ENCODE data around the gene GAL3ST2. TPM values are rescaled to one million over a fixed set of nuclear protein-coding genes. Genes with fewer than 3 reads are reported as not detected.

Gene GAL3ST2
- total and polyA plus RNA-seq, 3 donors from 2014 or later, result 0.54 to 4.3 (median 2.8) TPM

DNA sequence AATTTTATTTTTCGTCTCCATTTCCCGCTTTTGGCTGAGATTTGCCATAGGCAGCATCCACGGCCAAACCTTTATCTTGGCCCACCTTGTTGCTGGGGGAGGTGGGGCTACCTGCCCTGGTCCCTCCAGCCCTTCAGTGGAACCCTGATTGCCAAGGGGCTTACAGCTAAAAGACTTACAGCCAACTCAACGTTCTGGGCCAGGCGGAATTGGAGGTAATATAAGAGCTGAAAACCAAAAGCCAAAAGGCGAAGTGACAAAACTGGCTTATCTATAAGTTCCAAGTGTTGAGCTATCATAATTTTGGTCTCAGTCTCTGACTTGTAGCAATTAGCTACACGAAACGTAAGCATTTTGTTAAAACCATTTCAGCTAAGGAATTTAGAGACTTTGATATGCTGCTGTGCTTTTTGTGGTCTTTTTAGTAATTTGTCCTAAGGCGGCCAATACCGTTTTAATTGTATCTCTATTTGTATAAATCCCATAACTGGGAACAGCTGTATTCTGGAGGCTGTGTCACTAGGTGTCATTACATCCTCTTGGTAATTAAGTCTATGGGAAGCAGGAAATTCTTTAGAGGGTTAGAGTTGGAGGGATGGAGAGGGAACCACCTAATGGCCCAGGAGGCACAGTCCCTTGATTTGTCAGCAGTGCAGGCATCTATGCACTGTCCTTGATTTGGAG lies 58.0 kb downstream of the GAL3ST2 start:
- Histone ChIP-seq H3K4me1 (peaks cover 4% of the 10 kb centered on the region), H3K36me3 (ENCODE audit: low read depth, missing control alignments) (no peaks in the 10 kb centered on the region), H3K27ac (no peak overlapping the region), H3K4me3 (no peak overlapping the region), H3K9me3 (no peaks in the 10 kb centered on the region), H3K27me3 (no peaks in the 10 kb centered on the region)
- TF ChIP-seq POLR2A (IDR thresholded peaks at IDR 0.05), result no peak
- TF ChIP-seq, protein P1, sequence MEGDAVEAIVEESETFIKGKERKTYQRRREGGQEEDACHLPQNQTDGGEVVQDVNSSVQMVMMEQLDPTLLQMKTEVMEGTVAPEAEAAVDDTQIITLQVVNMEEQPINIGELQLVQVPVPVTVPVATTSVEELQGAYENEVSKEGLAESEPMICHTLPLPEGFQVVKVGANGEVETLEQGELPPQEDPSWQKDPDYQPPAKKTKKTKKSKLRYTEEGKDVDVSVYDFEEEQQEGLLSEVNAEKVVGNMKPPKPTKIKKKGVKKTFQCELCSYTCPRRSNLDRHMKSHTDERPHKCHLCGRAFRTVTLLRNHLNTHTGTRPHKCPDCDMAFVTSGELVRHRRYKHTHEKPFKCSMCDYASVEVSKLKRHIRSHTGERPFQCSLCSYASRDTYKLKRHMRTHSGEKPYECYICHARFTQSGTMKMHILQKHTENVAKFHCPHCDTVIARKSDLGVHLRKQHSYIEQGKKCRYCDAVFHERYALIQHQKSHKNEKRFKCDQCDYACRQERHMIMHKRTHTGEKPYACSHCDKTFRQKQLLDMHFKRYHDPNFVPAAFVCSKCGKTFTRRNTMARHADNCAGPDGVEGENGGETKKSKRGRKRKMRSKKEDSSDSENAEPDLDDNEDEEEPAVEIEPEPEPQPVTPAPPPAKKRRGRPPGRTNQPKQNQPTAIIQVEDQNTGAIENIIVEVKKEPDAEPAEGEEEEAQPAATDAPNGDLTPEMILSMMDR (IDR thresholded peaks at IDR 0.05), result no peak
- peak; percentile 12 for DNase-seq
- intact Hi-C loops (cut with DNase I; ENCODE audit: low total_unique reads), result no loop called here
- WGBS, 2 donors, result 91 to 93% methylated on average over 10 of the region's 10 CpGs

DNA sequence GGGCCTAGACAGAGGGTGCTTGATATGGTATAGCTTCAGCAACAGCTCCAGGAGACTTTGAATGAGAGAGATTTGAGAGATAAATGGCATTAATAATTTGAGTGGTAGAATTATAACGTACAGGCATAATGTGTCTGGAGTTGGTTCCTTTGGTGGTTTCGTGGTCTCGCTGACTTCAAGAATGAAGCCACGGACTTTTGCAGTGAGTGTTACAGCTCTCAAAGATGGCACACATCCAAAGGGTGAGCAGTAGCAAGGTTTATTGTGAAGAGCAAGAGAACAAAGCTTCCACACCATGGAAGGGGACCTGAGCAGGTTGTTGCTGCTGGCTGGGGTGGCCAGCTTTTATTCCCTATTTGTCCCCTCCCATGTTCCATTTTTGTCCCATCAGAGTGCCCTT lies 59.0 kb downstream of the GAL3ST2 start:
- WGBS, 2 donors, result 65 to 83% methylated on average over 4 of the region's 4 CpGs
- no peaks in the 10 kb centered on the region for H3K9me3 ChIP-seq
- DNase-seq, result no peak
- H3K27ac ChIP-seq, result no peak overlapping the region
- H3K4me3 ChIP-seq, result no peak overlapping the region
- TF ChIP-seq POLR2A (IDR thresholded peaks at IDR 0.05), result no peak
- TF ChIP-seq, protein P1 (IDR thresholded peaks at IDR 0.05), result no peak
- intact Hi-C loops (cut with DNase I; ENCODE audit: low total_unique reads), result no loop called here
- no peaks in the 10 kb centered on the region for H3K27me3 ChIP-seq
- H3K36me3 ChIP-seq (ENCODE audit: low read depth, missing control alignments), result no peaks in the 10 kb centered on the region
- H3K4me1 ChIP-seq, result peaks cover 4% of the 10 kb centered on the region

DNA sequence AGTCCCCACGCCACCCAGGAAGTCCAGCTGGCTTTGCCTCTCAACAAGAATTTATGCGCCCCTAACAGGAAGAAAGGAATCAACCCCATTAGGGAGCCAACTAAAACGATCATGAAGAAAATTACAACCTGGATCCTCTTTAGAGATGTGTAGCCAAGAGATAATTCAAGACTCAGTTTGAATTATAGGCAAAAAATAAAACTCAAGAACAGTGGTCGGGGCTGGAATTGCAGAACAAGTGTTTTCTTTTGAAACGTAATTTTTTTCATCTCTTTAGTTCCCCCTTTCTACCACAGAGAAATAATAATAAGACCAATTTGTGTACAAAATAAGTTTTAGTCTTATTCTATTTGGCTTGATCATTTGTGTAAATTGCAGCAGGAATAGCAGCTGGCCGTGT lies 59.7 kb downstream of the GAL3ST2 start:
- no peaks in the 10 kb centered on the region for H3K9me3 ChIP-seq
- WGBS, 2 donors, result 41 to 53% methylated on average over 6 of the region's 6 CpGs
- intact Hi-C loops (cut with DNase I; ENCODE audit: low total_unique reads), result no loop called here
- no peak for DNase-seq
- H3K27ac ChIP-seq, result no peak overlapping the region
- TF ChIP-seq, protein P1 (IDR thresholded peaks at IDR 0.05), result peak in 1 of 3 experiments; percentile 25
- no peak for TF ChIP-seq POLR2A (IDR thresholded peaks at IDR 0.05)
- H3K36me3 ChIP-seq (ENCODE audit: low read depth, missing control alignments), result no peaks in the 10 kb centered on the region
- no peaks in the 10 kb centered on the region for H3K27me3 ChIP-seq
- peaks cover 4% of the 10 kb centered on the region for H3K4me1 ChIP-seq
- no peak overlapping the region for H3K4me3 ChIP-seq

DNA sequence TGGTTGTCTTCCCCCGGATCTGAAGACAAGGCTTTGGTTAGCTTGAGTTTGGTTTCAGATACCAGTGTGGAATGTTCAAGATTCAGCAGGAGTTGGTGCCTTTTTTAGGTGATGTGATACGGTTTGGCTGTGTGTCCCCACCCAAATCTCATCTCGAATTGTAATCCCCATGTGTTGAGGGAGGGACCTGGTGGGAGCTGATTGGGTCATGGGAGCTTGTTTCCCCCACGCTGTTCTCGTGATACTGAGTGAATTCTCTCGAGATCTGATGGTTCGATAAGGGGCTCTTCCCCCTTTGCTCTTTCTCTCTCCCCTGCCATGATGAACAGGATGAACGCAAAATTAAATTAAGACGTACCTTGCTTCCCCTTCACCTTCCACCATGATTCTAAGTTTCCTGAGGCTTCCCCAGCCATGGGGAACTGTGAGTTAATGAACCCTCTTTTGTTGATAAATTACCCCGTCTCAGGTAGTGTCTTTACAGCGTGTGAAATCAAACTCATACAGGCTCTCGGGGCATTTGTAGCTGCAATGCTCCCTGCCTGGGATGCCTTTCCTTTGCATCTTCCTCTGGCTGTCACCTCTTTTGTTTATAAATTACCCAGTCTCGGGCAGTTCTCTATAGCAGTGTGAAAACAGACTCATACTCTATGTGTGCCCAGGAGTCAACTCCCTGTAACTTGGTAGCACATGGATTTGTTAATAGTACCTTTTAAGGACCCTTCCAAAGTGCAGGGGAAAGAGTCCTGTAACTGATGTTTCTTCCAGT lies 60.8 kb downstream of the GAL3ST2 start:
- H3K27me3 ChIP-seq, result no peaks in the 10 kb centered on the region
- no peak overlapping the region for H3K4me3 ChIP-seq
- H3K9me3 ChIP-seq, result no peaks in the 10 kb centered on the region
- TF ChIP-seq, protein P1 (IDR thresholded peaks at IDR 0.05), result no peak
- TF ChIP-seq POLR2A (IDR thresholded peaks at IDR 0.05), result no peak
- DNase-seq, result peak; percentile 4
- WGBS, 2 donors, result 73 to 77% methylated on average over 13 of the region's 13 CpGs
- no peaks in the 10 kb centered on the region for H3K36me3 ChIP-seq (ENCODE audit: low read depth, missing control alignments)
- no peak overlapping the region for H3K27ac ChIP-seq
- intact Hi-C loops (cut with DNase I; ENCODE audit: low total_unique reads), result no loop called here
- H3K4me1 ChIP-seq, result peaks cover 6% of the 10 kb centered on the region
